HG03571 (cell line): Measurements from ENCODE around the gene ZER1.

ENCODE experiments used
- ATAC-seq: cut with Tn5 transposase; IDR thresholded peaks from one replicate; pipeline ENCODE4 v1.9.1; 2021; ENCODE audit not compliant: unreplicated experiment

The ZER1 gene

DNA sequence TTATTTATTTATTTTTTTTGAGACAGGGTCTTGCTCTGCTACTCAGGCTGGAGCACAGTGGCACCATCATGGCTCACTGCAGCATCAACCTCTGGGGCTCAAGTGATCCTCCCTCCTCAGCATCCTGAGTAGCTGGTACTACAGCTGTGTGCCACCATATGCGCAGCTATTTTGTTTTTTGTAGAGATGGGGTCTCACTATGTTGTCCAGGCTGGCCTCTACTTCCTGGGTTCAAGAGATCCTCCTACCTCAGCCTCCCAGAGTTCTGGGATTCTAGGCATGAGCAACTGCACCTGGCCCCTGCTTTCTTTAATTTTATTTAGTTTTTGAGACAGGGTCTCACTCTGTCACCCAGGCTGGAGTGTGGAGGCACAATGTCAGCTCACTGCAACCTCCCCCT is 28.3 kb downstream of the ZER1 start:
- no peak for ATAC-seq

DNA sequence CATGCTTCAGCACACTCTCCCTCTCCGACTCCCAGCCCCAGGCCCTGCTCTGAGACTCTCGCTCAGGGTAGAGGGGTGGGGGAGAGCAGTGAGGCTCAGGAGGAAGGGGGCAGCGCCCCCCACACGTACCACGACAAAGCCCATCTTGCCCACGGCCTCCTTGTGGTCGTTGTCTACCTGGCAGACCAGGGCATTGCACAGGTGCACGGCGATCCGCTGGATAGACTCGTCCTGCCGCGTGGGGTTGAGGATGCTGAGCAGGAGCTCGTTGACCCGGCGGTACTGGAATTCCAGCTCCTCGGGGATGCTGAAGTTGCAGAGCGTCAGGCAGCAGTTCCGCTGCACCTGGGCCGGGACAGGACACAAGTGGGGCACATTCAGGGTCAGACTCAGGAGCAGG is 29.3 kb downstream of the ZER1 start:
- no peak for ATAC-seq

DNA sequence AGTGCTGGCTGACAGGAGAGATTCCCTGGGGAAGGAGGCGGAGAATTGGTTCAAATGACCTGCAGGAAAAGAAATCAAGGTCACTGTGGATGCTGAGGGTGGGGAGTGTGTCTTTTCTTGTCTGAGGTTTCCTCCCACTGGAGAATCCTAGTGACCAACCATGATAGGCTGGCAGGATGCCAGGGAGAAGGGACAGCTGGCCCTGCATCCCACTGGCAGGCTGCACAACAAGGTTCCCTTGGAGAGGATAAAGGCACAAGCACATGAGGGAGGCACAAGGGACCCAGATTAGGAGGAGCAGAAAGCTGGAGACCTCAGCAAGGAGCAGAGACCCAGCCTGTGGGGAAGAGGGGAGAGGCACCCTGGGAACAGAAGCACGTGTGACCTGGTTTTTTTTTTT is 36.4 kb downstream of the ZER1 start:
- ATAC-seq, result no peak

DNA sequence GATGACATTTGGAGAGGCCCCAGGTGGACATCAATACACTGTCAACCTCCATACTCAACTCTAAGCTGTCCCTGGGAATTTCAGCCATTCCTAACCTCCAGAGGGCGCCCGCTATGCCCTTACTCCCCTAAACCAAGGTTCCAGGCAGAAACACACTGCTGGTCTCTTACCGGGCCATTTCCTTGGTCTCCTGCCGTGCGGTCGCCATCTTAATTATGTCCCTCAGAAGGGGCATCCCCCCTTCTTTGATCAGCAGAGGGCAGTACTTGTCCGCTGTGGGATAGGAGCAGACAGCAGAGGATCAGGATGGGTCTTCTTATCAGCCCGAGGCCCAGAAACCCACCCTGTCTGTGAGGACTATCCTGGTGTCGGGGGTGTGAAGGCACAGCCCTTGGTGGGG is 38.5 kb downstream of the ZER1 start:
- ATAC-seq, result no peak

DNA sequence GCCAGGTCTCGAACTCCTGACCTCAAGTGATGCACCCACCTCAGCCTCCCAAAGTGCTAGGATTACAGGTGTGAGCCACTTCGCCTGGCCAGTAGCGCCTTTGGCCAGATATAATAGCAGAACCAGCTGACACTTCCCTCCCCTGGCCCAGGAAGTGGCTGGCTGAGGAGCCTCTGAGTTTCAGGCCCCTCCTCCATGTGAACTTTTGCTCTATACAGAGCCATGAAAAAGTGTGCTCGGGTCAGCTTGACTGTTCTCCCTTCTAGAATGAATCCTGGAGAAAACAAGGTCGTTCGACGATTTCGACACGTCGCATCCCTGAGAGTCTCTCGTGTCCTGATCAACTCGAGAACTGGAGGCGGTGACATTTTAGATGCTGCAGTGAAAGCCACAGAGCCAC is 39.2 kb downstream of the ZER1 start:
- no peak for ATAC-seq

DNA sequence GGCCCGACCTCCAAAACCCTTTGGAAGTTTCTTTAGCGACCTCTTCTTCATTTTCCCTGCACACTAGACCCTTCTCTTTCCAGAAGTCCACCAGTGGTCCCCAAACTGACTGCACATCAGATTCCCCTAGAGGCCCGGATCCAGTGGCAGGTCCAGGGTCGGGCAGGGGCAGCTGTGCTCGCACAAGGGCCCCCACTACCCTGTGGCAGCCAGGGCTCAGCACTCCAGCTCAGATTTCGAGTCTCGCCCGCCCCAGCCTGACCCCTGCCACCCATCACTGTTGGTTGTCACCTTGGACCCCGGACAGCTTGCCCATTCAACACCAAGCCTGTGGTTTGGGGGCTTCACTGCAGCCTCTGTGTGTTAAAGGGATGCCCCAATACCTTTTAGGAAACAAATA is 40.0 kb downstream of the ZER1 start:
- ATAC-seq, result no peak

DNA sequence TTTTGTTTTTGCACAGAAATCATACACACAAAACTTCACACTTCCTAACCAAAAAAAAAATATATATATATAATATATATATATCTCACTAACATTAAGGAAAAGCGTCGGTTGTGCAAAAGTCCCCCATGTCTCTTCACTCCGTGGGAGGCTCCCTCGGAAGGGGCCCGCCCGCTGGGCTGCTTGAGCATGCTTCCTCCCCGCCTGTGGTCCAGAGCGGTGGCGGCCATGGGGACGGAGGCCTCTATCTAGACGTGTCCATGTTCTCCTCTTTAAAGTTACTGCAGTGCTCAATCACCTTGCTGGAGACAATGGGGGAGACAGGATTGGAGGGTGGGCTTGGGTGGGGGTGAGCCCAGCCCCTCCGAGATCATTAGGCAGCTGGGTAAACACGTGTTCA is 40.6 kb downstream of the ZER1 start:
- ATAC-seq, result no peak

DNA sequence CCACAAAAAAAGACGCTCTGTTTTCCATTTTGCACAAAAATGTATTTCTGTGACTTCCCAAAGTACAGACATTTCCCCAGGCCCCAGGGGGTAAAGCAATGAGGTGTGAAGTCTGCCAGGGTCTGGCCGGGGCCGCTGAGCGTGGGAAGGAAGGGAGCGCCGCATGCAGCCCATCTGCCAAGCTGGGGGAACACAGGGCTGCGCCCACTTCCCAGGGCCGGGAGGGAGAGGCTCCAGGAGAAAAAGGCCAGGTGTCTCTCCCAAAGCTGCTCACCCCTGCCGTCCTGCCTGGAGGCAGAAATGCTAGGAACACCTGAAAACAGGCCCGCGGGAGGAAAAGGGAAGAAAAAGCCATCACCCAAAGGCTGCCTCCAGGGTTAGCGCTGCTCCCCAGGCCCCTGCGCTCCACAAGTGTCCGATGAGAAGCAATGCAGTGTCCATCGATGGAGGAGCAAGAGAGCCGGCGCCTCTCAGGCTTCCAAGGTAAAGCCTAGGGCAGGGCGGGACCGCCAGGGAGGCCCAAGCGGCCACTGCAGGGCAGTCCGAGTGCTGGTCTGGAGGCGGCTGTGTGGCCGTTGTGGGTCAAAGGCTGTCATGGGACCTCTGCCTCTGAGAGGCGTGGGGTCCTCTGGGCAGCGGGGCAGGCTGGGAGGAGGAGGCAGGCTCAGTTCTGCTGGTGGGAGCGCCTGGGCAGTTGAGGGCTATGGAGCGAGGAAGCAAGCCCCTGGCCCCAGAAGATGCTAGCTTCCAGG is 41.8 kb downstream of the ZER1 start:
- ATAC-seq, result no peak

DNA sequence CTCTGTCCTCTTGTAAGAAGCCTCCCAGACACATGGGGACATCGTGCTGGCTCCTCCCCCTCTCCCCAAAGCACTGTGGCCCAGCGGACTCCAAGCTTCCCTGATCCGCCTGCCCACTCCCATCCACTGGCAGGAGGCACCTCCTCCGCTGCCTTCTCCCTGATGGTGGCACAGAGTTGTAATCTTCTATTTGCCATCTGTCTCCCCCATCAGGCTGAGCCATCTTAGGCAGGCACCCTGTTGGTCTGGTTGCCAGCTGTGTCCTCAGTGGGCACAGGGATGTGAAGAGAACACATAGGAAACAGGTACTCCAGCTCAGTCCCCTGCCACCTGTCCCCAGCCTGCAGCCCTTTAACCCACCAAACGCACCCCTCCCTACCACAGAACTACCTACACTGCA is 42.4 kb downstream of the ZER1 start:
- no peak for ATAC-seq

DNA sequence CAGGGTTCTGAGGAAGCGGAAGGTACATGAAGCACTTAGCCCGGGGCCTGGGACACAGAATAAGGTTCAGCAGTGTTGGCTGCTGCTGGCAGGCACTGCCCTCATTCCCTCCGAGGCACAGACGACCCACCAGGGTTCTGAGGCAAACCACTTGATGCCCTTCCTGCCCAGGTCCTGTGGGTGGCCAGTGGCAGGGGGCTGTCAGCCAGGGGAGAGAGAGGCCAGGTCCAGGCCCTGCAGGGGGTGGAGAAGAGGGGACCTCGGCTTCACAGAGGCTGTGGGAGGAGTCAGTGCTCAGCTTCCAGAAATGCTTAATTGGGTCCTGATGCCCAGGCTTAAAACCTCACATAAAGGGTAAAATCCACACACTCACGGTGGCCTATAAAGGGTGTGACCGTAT is 43.4 kb downstream of the ZER1 start:
- ATAC-seq, result no peak

DNA sequence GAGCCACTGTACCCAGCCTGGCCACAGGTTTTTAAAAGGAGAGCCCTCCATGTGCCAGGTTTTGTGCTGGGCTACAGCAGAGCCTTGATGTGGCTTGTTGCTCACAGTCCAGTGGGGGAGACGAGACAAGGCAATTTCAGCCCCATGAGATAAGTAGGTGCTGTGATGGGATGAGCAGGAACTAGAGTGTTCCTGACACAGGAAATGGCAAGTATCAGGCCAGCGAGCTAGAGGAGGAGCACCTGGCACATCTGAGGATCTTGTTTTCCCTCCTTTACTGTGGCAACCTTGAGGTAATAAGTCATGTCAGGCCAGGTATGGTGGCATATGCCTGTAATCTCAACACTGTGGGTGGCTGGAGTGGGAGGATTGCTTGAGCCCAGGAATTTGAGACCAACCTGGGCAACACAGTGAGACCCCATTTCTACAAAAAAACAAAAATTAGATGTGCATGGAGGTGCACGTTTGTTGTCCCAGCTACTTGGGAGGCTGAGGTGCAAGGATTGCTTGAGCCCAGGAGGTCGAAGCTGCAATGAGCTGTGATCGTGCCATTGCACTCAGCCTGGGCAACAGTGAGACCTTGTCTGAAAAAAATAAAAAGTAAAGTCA is 44.0 kb downstream of the ZER1 start:
- ATAC-seq, result no peak

DNA sequence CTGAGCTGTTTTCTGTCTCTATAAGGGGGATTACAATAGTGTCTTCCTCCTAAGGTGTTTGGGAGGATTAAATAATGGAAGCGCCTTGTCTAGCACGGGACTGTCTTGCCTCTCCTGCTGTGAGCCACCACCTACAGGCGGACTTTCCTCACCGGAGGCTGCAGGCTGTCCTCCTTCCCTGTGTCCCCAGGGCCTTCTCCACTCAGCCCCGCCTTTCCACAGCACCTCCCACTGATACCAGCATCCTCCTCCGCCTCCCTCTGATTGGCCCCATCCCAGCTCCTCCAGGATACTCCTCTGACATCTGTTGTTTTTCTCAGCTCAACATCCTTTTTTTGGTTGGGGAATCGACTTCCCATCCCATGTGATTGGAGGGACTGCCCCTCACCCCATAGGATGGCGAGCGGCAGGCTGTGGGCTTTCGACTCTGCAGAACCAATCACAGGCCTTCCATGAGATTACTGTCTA is 46.9 kb downstream of the ZER1 start:
- ATAC-seq, result peak; percentile 3

DNA sequence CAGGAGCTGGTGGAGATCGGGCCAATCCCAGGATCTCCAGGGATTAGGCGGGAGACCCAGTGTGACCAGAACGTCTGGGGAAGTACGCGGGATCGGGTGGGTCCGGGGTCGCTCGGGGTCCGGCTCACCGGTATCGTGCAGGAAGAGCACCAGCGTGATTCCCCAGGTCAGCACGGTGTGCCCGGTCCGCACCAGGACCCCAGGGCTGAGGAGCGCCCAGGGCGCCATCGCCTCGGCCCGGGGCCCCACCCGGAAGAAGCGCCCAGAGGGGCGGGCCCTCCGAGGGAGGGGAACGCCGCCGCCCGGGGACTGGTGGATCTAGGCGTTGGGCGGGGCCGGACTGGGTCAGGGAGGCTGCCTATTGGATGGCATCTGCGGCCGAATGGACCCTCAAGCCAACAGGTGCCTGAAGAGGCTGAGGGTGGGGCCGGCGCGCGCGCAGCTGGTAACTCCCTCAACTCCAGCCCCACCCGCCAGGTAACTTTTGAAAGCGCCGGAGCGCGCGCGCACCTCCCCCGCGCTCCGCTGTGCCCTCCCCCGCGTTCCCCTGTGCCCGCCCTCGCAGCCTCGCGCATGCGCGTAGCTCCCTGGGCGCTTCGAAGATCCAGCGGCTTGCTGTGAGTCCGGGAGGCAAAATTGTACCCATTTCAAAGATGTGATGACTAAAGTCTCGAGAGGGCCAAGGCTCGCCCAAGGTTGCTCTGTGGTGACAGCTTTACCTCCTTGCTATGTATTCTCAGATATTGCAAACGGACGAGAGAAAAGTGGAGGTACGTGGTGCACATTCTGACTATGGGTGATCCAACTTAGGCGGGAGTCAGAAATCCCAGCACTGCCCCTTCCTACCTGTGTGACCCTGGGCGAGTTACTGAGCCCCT is 47.6 kb downstream of the ZER1 start, which contains the start of gene ZDHHC12:
TSS of gene ZDHHC12 (minus strand) at position 262 of the 878 bp plus-strand sequence. CDS start at position 228, 34 bp downstream.
- peak; percentile 91 for ATAC-seq

DNA sequence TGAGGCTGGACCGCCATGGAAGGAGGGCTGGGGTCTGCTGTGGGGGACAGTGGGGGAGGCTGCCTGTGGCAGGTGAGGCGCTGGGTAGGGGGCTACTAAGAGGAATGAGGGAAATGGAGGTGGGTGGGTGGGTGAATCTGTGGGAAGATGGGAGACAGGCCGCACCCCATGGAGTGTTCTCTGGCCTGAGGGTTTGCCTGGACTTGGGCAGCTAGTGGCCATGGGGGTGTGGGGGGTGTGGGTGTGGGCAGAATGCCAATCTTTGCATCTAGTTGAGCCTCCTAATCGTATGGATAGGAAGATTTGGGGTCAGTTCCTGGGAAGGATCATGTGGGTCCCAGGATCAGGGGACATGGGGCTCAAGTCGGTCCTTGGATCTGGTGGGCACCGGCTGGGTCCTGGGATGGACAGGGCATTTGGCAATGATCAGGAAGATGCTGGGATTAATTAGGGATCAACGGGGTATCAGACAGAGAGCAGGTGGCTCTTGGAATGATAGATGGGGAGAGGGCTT is 48.3 kb downstream of the ZER1 start:
- ATAC-seq, result no peak

DNA sequence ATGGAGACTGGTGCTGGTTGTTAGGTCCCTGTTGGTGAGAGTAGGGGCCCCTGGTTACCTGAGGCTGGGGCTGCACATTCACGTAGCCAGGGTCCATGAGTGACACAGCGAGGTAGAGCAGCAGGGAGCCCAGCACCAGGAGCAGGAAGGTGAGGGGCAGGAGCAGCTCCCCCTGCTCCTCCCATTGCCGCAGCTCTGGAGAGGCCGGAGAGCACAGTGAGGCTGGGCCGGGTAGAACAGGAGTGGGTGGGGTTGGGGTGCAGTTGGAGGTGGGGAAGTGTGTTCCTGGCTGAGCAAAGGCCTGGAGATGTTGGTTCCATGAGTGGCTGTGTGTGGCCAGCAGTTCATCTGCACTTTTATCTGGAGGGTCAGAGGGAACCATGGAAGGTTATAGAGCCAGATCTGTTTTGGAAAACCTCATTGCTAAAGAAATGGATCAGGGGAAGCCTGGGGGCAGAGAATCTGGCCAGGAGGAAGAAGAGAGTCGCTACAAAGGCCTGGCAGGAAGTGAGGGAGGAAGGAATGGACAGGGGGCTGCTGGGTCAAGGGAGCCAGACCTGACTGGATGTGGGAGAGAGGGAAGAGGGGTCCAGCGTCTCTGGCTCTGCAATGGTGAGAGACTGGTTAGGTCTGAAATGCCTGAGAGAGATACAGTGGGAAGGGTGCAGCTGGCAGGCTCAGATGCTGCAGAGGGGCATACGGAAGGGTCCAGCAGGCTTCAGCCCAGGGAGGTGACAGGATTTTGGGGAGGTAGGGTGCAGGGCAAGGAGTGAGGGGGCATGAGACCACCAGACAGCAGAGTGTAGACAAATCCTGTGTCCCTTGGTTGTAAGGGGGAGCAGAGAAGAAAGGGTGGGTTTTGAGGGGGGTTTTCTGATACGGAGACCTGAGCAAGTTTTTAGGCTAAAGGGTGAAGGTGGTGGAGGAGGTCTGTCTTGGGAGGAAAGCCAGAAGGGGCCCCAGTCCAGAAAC is 49.1 kb downstream of the ZER1 start:
- no peak for ATAC-seq

DNA sequence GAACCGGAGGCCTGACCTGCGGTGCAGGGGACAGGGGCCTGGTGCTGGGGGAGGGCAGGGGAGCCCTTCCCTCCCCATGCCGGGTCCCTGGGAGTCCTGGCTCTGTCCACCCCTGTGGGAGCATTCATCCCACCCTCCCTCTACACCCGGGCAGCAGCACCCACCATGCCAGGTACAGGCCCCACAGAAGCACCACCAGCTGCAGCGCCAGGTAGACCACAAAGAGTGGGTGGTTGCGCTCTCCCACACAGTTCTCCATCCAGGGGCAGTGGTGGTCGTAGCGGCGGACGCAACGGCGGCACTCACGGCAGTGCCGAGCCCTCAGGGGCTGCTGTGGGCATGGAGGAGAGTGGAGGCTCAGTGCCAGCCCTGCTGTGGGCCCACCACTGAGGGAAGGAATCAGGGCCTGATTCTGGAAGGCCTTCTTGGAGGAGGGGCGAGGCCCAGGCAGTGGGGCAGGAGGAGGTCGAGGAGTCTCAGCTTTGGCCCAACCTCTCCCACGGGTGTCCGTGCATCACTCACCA is 50.2 kb downstream of the ZER1 start:
- ATAC-seq, result no peak

DNA sequence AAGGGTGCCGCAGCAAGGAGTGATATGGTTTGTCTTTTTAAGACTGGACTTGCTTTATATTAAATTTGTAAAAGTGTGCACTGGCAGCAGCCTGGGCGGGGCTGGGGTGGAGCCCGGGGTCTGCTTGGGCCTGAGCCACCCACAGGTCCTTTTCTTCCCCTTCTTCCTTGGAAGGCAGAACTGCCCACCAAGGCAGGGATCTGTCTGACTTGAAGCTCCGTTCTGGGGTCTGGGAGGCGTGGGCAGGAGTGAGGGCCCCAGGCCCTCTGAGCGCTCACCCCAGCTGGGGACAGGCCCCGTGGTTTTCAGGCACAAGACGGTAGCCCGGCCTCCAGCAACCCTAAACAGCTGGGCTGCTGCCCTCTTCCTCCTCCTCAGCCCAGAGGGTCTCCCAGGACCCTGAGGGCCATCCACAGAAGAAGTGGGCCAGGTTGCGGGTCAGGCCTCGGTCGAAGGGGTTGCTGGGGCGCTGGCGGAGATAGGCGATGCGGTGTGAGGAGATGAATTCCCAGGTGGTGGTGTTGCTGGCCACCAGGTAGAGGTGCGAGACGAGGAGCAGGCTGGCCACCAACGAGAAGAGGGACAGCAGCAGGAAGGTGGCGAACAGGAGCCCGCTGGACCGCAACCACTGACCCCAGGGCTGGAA is 50.8 kb downstream of the ZER1 start:
- ATAC-seq, result no peak

DNA sequence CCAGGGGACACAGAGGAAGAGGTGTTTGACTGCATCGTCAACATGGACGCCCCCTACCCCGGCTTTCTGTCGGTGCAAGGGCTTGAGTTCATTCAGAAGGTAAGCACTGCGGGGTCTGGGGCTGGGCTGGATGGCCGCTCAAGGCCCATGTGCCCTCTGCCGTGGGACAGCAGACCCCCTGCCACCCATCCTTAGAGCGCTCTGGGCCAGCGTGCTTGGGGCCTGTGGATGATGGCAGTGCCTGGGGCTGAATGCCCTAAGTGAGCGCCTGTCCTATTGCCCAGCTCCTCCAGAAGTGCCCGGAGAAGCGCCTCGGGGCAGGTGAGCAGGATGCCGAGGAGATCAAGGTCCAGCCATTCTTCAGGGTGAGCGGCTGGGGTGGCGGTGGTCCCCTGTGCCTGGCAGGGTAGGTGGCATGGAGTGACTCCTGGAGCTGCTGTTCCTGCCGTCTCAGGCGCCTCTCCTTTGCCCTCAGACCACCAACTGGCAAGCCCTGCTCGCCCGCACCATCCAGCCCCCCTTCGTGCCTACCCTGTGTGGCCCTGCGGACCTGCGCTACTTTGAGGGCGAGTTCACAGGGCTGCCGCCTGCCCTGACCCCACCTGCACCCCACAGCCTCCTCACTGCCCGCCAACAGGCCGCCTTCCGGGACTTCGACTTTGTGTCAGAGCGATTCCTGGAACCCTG is 51.7 kb downstream of the ZER1 start:
- no peak for ATAC-seq

DNA sequence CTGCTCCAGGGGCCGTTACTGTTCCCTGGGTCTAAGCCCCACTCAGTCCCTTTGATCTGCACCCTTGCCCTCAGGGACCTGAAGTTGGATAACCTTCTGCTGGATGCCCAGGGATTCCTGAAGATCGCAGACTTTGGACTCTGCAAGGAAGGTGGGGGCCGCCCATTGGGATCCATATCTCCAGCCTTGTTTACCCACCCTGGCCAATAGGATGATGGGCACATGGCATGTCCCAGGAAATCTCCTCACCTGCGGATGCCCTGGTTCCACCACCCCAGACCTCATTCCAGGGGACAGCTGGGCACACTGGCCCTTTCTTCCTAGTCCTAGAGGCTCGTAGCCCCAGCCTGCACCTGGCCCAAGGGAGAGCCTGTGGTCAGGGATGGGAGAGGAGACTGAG is 53.3 kb downstream of the ZER1 start:
- ATAC-seq, result no peak
